ENCODE data around the gene RRP8.

DNA sequence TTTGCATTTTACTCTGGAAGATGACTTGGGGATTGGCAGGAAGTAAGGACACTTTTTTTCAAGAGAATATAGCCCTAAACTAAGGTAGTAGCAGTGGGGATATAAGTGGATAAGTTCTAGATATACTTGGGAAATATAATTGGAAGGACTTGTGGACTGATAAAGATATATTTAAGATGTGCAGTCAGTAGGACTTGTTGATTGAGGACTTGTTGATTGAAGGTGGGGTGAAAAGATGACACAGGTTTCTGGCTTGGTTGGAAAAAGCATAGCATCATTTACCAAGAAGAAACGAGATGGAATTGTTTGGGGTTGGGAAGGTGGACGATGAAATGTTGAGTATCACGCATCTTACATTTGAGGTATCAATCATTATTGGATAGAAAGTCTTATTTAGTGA, 10.1 kb upstream of the RRP8 start:
- TF ChIP-seq EGR1 (IDR thresholded peaks at IDR 0.05), result no peak
- no peak for TF ChIP-seq ZBTB7A (IDR thresholded peaks at IDR 0.05; ENCODE audit: low read depth)

Measured in Ishikawa (cell line).